Spleen (tissue), 7 donors: ENCODE measurements around the gene NR3C2.

Experiments used
- POLR2AphosphoS5 ChIP-seq, 3 donors: sonication (generic); formaldehyde crosslinking; IDR thresholded peaks; one replicate each; pipeline ENCODE4 v1.5.1; 2017; ENCODE audit warnings: antibody characterized with exemption in 3 of 3
- TF ChIP-seq, protein P1 (sequence below), 11 experiments: fragments of 200-600 bp in 7 of 11; fragments of 450-650 bp in 4 of 11; sonication (generic) in 4 of 11; IDR thresholded peaks in 8 of 11; conservative IDR thresholded peaks in 3 of 11; 1 replicate in 7 of 11; 2 replicates in 4 of 11; pipeline versions ENCODE4 v1.4.0 to v1.8.0; 2016 to 2021; ENCODE audit warnings: antibody characterized with exemption in 11 of 11, inconsistent platforms in 4 of 11, mild to moderate bottlenecking in 1 of 11
- donor health status: DM: no; HTN: no; CAD: no; lungs with moderate emphysema.
- donor health status: DM: no; HTN: no; CAD: no.
- donor health status: DM: no; HTN: no; CAD: no.

DNA sequence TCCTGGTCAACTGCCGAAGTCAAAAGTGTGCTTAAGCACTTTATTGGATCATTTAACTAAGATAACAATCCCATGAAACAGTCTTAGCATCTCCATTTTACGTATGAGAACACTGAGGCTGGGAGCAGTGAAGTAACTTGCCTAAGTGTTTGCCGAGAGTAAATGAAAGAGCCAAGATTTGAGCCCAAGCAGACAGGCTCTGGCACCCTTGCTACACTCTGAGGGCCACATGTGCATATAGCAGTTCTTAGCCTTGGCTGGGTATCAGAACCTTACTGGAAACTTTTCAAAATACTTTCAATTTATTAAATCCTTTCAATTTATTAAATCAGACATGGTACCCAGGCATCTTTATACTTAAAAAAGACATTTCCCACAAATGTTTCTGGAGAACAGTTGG, 225.9 kb downstream of the NR3C2 start:
- TF ChIP-seq, protein P1, sequence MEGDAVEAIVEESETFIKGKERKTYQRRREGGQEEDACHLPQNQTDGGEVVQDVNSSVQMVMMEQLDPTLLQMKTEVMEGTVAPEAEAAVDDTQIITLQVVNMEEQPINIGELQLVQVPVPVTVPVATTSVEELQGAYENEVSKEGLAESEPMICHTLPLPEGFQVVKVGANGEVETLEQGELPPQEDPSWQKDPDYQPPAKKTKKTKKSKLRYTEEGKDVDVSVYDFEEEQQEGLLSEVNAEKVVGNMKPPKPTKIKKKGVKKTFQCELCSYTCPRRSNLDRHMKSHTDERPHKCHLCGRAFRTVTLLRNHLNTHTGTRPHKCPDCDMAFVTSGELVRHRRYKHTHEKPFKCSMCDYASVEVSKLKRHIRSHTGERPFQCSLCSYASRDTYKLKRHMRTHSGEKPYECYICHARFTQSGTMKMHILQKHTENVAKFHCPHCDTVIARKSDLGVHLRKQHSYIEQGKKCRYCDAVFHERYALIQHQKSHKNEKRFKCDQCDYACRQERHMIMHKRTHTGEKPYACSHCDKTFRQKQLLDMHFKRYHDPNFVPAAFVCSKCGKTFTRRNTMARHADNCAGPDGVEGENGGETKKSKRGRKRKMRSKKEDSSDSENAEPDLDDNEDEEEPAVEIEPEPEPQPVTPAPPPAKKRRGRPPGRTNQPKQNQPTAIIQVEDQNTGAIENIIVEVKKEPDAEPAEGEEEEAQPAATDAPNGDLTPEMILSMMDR (IDR thresholded peaks at IDR 0.05 in 8 of 11, conservative IDR thresholded peaks at IDR 0.05 in 3 of 11), result no peak
- no peak for TF ChIP-seq POLR2AphosphoS5 (IDR thresholded peaks at IDR 0.05)
